Measurements from ENCODE around the gene TMEM205. TPM values are rescaled to one million over a fixed set of nuclear protein-coding genes. Genes with fewer than 3 reads are reported as not detected.

The TMEM205 gene
- total and polyA plus RNA-seq, 7 donors: 11.1 to 291 (median 131) TPM

DNA sequence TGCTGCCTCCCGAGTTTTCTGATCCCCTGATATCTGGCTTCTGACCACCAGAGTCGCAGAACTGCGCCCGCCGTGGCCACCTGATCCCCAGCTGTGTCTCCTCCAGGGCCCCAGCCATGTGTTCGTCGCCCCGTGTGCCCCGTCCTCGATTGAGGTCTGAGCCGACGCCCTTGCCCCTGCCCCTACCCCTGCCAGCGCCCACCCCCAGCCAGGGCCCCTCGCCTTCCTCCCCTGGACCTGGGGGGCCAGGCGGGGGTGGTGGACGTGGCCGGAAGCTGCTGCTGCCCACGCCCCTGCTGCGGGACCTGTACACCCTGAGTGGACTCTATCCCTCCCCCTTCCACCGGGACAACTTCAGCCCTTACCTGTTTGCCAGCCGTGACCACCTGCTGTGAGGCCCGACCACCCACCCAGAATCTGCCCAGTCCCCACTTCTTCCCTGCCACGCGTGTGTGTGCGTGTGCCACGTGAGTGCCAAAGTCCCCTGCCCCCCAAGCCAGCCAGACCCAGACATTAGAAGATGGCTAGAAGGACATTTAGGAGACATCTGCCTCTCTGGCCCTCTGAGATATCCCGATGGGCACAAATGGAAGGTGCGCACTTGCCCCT, 18.3 kb upstream of the TMEM205 start:
- WGBS, 2 donors: 91 to 95% methylated on average over 28 of the region's 28 CpGs
- no peaks in the 10 kb centered on the region for H3K4me1 ChIP-seq
- no peak overlapping the region for H3K27ac ChIP-seq
- TF ChIP-seq POLR2AphosphoS5 (IDR thresholded peaks at IDR 0.05) (no peak), EP300 (IDR thresholded peaks at IDR 0.05) (no peak), POLR2A (IDR thresholded peaks at IDR 0.05) (no peak)
- TF ChIP-seq, protein P1, sequence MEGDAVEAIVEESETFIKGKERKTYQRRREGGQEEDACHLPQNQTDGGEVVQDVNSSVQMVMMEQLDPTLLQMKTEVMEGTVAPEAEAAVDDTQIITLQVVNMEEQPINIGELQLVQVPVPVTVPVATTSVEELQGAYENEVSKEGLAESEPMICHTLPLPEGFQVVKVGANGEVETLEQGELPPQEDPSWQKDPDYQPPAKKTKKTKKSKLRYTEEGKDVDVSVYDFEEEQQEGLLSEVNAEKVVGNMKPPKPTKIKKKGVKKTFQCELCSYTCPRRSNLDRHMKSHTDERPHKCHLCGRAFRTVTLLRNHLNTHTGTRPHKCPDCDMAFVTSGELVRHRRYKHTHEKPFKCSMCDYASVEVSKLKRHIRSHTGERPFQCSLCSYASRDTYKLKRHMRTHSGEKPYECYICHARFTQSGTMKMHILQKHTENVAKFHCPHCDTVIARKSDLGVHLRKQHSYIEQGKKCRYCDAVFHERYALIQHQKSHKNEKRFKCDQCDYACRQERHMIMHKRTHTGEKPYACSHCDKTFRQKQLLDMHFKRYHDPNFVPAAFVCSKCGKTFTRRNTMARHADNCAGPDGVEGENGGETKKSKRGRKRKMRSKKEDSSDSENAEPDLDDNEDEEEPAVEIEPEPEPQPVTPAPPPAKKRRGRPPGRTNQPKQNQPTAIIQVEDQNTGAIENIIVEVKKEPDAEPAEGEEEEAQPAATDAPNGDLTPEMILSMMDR (IDR thresholded peaks at IDR 0.05): no peak
- H3K27me3 ChIP-seq: no peaks in the 10 kb centered on the region
- no peak for DNase-seq
- intact Hi-C loops (cut with DNase I): no loop called here
- no peak overlapping the region for H3K4me3 ChIP-seq
- peaks cover 7 to 71% (median 24%) of the 10 kb centered on the region in 4 donors for H3K36me3 ChIP-seq
- H3K9me3 ChIP-seq: no peaks in the 10 kb centered on the region

DNA sequence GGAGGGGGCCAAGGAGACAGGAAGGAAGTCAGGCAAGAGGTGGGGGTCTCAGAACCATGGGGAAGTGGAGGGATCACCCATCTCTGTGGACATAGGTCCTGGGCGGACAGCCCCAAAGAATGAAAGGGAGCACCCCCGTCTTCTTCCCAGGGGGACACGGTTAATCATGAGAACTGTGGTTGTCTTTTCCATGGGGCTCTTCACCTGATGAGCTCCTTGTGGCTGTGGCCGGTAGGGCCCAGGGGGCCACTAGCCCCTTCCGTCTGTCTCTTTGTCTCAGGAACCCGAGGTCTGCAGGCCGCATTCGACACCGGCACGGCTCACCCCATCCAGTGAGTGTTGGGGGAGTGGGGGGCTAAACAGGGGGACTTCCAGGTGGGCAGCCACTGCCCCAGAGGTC, 17.8 kb upstream of the TMEM205 start:
- Histone ChIP-seq H3K4me1 (no peaks in the 10 kb centered on the region), H3K4me3 (no peak overlapping the region), H3K9me3 (no peaks in the 10 kb centered on the region), H3K27ac (no peak overlapping the region), H3K27me3 (no peaks in the 10 kb centered on the region), H3K36me3 (peaks cover 7 to 76% (median 25%) of the 10 kb centered on the region in 4 donors)
- DNase-seq: no peak
- 93 to 94% methylated on average over 10 of the region's 10 CpGs for WGBS, 2 donors
- TF ChIP-seq POLR2AphosphoS5 (IDR thresholded peaks at IDR 0.05): no peak
- TF ChIP-seq, protein P1 (IDR thresholded peaks at IDR 0.05): no peak
- TF ChIP-seq EP300 (IDR thresholded peaks at IDR 0.05): no peak
- no peak for TF ChIP-seq POLR2A (IDR thresholded peaks at IDR 0.05)
- intact Hi-C loops (cut with DNase I): no loop called here

DNA sequence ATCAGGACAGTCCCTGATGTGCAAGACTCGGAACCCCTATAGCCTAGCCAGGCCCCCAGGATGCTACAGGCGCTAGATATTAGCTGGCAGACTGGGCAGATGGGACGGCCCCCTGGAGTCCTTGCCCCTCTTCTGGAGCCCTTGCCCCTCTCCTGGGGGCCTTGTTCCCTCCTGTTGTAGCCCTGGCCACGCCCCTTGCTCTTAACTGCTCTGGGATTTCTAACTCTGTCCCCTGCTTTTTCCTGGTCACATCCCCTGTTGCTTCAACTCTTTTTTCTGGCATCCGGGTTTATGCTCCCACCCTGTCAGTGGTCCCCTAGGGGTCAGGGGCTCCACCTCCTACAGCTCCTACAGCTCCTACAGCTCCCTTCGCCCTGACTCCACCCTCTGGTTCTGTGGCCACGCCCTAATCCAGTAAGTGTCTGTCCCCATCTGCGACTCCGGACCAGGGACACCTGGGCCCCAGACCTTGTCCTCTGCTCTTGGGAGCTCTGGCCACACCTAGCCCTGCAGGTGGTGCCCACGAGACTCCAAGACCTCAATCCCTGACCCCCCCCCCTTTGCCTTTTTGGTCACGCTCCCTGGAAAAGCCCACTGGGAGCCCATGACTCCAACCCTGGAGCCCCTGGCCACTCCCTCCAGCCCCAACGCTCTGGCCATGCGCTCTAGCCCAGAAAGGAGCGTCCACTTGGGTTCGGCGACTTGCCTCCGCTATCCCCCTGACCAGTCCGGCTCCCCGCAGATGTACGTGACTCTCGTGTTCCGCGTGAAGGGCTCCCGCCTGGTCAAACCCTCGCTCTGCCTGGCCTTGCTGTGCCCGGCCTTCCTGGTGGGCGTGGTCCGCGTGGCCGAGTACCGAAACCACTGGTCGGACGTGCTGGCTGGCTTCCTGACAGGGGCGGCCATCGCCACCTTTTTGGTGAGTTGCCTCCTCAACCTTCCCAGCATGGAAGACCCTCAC, 16.0 kb upstream of the TMEM205 start:
- H3K4me3 ChIP-seq: no peak overlapping the region
- TF ChIP-seq, protein P1 (IDR thresholded peaks at IDR 0.05): no peak
- TF ChIP-seq POLR2A (IDR thresholded peaks at IDR 0.05): no peak
- TF ChIP-seq POLR2AphosphoS5 (IDR thresholded peaks at IDR 0.05): no peak
- no peak for TF ChIP-seq EP300 (IDR thresholded peaks at IDR 0.05)
- WGBS, 2 donors: 55 to 75% methylated on average over 35 of the region's 35 CpGs
- H3K4me1 ChIP-seq: peaks cover 0 to 2% (median under 1%) of the 10 kb centered on the region in 4 donors
- no peaks in the 10 kb centered on the region for H3K27me3 ChIP-seq
- no peak for DNase-seq
- peaks cover 7 to 74% (median 25%) of the 10 kb centered on the region in 4 donors for H3K36me3 ChIP-seq
- intact Hi-C loops (cut with DNase I): no loop called here
- H3K9me3 ChIP-seq: no peaks in the 10 kb centered on the region
- no peak overlapping the region for H3K27ac ChIP-seq

DNA sequence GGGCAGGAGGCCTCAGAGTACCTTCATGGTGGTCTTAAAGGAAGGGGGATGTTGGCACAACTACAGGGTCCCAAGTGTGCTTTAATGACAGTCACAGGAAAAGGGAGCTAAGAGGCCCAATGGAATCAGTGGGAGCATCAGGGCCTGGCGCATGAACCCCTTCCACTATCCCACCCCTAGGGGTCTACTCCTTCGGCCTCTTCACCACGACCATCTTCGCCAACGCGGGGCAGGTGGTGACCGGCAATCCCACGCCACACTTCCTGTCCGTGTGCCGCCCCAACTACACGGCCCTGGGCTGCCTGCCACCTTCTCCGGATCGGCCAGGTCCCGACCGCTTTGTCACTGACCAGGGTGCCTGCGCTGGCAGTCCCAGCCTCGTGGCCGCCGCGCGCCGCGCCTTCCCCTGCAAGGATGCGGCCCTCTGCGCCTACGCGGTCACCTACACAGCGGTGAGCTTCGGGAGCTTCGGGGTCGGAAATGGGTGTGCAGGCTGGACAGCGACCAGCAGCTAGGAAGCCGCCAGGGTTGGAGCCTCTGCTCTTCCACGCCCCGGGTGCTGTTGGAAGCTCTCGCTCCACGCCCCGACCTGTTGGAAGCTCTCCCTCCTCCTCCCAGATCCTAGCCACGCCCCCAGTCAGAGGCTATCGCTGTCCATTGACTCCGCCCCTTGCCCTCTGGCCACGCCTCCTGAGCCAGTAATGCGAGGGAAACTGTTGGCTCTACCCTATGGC, 15.1 kb upstream of the TMEM205 start:
- no peaks in the 10 kb centered on the region for H3K27me3 ChIP-seq
- no peaks in the 10 kb centered on the region for H3K9me3 ChIP-seq
- DNase-seq: no peak
- TF ChIP-seq POLR2AphosphoS5 (IDR thresholded peaks at IDR 0.05) (no peak), POLR2A (IDR thresholded peaks at IDR 0.05) (no peak)
- H3K4me1 ChIP-seq: peaks cover 0 to 11% (median 8%) of the 10 kb centered on the region in 4 donors
- H3K36me3 ChIP-seq: peaks cover 7 to 74% (median 25%) of the 10 kb centered on the region in 4 donors
- no peak overlapping the region for H3K27ac ChIP-seq
- 21 to 64% methylated on average over 43 of the region's 43 CpGs for WGBS, 2 donors
- intact Hi-C loops (cut with DNase I): no loop called here
- H3K4me3 ChIP-seq: no peak overlapping the region

All from sigmoid colon (tissue), 7 donors.